Activated CD4-positive, alpha-beta T cell treated with anti-CD3 and anti-CD28 coated beads for 1 hour (primary cell): Measurements from ENCODE around the gene NLRP14.

Experiments used
- DNase-seq: peaks from one replicate; pipeline ENCODE4 v3.0.0-alpha.2; 2020

Gene NLRP14

DNA sequence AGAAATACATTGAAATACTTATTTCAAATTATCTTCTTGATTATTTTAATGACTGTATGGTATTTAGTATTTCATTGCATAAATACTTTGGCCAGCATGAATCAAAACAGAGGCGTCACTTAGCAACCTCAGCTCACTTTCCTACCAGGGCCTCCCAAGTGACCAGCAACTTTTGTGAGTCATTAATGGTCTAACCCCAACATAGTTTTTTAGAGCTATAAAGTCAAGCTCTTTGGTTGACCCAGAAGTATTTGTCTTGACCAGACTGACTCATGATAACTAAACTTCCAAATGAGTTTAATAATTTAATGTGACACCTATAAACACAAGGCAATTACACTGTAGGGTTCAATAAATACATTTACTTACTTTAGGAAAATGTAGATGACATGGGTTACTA is 40.6 kb downstream of the NLRP14 start:
- no peak for DNase-seq

DNA sequence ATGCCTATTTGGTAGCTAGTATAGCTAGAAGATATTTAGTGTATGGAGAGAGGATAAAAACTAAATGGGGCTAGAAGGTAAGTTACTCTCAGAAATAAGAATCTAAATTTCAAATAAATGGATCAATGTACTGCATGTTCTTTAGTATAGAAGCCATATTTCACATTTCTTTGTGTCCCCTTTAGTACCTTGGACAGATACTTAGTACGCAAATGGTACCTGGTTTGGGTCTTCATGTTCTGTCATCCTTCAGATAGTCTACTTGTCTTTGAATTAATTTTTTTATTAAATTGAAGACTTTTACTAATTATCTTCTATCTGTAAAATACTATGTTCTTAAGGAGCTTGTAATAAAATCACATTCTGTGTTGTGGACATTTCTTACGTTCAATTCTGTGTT is 42.3 kb downstream of the NLRP14 start:
- DNase-seq, result no peak

DNA sequence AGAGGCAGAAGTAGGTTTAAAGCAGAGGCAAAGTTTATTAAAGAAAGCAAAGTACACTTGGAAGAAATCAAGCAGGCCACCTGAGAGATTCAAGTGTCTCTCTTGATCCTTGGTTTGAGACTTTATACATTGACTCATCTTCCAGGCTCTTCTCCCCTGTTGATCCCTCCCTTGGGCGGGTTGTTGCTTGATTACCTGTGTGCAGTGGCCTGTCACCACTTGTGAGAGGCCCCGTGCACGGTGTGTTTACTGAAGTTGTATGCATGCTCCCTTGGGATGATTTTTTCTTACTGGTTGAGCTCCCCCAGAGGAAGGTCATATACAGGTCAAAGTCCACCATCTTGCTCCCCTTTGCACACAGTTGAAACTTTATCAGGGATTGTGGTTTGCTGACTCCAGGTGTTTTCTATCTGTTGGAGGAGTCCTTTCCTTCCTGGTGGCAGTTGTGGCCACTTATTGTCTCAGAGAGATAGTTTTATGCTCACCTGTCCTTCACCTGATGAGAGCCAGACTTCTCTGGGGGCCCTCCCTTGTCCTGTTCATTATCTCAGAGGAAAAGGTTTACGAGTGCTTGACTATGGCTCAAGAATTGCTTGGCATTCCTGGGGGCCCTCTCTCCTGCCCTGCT is 52.2 kb downstream of the NLRP14 start:
- no peak for DNase-seq

DNA sequence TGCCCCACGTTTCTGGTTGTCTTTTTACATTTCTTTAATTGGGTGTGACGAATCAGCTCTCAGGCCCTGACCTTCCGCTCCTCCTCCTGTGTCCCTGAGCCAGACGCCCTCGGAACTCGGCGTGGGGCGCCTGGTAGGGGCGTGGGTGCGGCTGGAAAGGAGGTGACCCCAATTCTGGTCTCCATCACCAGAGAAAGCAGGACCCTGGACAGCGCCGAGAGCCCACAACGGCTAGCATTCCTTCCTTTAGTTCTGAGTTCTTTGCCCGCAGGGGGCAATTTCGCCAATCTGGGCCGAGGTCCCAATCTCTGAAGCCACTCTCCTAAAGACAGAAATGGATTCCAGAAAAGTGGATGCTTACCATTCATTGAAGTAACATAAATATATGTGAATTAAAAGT is 56.8 kb downstream of the NLRP14 start:
- DNase-seq, result no peak

DNA sequence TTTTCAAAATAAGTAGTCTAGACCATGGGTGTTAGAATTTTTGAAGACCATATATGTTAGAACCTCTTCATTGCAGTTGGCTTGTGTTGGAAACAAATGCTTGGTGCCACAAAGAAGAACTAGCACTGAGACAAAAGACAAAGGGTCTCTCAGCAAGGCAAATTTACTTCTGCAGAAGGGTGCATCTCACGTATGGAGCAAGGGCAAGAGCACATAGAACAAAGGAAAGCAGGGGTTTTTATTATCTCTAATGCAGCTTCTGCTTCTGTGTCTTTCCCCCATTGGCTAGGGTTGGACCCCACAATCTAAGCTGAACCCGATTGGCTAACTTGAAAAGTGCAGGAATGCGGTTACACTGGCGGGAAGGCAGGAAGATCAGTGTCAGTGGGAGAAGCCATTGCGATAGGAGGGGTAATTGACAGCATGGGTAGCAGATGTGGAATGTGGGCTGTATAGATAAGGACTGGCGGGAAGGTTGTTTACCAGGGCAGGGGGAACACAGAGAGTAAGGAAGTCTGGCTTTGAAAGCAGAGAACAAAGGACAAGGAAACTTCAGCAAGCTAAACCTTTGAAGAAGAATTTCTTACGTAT is 59.4 kb downstream of the NLRP14 start:
- DNase-seq, result no peak

DNA sequence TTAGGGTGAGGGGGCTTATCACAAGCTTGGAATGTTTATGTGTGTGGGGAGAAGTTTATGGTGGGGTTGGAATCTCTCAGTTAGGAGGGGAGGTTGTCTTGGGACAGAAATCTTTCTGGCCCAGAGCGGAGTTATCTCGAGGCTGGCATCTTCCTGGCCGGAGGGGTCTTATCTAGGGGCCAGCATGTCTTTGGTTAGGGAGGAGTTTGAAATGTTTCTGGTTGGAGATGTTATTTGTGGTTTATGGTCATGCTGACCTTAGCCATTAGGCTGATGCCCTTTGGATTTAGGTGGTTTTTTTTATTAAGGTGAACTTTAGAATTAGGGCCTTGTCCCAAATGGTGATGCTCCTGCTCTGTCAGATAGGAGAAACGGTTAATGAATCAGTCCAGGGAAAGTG is 60.6 kb downstream of the NLRP14 start:
- no peak for DNase-seq

DNA sequence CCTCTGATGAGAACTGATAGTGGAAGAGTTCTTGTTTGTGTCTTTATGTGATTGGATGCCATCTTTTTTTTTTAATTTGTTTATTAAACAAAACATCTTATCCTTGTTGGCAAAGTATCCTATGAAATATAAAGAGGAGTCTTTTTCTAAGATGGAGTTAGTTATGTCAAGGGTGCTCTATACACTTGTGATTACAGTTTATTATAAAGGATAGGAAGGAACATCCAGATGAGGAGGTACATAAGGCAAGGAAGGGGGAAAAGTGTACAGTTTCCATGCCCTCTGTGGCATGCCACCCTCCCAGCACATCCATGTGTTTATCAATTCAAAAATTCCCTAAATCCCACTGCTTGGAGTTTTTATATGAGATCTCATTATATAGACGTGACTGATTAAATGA is 61.2 kb downstream of the NLRP14 start:
- no peak for DNase-seq

DNA sequence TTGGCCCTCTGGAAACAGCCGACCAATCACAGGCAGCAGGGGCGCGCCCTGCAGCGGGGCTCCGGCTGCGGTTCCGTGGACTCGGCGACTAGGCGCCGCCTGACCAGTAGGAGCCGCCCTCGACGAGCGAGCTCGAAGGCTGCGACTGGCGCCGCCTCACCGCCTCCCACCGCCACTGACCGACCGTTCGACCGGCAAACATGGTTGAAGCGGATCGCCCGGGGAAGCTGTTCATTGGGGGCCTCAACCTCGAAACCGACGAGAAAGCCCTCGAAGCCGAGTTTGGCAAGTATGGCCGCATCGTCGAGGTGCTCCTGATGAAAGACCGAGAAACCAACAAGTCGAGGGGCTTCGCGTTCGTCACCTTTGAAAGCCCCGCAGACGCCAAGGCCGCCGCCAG is 68.6 kb downstream of the NLRP14 start, which contains the start of gene RBMXL2:
Gene RBMXL2, plus strand, starts transcription at position 78 of the 400 bp plus-strand sequence. Its CDS starts 123 bp downstream, at position 201.
- DNase-seq, result no peak

DNA sequence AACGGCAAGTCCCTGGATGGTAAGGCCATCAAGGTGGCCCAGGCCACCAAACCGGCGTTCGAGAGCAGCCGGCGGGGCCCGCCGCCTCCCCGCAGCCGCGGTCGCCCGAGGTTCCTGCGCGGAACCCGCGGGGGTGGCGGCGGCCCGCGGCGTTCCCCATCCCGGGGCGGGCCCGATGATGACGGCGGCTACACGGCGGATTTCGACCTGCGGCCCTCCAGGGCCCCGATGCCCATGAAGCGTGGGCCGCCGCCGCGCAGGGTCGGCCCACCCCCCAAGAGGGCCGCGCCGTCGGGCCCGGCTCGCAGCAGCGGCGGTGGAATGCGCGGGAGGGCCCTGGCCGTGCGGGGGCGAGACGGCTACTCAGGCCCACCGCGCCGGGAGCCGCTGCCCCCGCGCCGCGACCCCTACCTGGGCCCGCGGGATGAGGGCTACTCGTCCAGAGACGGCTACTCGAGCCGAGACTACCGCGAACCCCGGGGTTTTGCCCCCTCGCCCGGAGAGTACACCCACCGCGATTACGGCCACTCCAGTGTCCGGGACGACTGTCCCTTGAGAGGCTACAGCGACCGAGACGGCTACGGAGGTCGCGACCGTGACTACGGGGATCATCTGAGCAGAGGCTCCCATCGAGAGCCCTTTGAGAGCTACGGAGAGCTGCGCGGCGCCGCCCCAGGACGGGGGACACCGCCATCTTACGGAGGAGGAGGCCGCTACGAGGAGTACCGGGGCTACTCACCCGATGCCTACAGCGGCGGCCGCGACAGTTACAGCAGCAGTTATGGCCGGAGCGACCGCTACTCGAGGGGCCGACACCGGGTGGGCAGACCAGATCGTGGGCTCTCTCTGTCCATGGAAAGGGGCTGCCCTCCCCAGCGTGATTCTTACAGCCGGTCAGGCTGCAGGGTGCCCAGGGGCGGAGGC is 69.3 kb downstream of the NLRP14 start:
- DNase-seq, result no peak

DNA sequence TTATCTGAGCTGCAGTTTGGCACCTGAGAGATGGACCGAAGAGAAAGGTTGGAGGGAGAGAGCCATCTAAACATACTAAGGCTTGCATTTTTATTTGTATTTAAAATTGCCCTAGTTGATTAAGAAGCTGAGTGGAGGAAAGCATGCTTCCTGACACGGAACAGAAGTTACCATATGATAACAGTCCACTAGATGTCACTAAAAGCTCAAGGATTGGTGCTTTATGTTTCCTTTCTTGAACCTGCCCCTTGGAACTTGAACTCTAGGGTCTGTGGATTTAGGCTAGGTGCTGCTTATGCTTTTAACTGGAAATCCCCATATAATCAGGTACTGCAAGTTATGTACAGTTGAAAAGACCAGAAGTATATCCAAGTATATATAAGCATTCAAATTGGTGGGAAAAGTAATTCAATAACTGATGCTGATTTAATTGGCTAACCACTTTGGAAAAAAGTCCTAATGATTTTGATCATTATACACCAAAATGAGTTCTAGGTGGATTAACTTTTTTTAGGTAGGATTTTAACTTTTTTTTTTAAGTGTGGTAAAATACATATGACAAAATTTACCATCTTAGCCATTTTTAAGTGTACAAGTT is 78.1 kb downstream of the NLRP14 start:
- no peak for DNase-seq

DNA sequence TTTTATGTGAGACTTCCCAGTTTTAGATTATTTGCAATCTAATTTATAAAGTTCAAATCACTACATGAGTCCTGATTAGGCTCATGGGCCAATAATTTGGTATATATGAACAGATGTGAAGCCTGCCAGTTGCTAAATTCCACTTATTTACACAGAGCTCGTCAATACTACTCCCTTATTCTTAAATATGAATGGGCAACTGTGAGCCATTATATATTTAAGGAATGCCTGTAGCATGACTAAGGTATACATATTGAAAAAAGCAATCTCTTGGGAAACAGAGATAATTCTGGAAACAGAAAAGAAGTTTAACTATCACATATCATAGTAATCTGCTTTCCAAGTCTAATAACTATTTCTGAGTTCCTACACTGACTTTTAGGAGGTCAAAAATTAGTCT is 95.5 kb downstream of the NLRP14 start:
- DNase-seq, result no peak

DNA sequence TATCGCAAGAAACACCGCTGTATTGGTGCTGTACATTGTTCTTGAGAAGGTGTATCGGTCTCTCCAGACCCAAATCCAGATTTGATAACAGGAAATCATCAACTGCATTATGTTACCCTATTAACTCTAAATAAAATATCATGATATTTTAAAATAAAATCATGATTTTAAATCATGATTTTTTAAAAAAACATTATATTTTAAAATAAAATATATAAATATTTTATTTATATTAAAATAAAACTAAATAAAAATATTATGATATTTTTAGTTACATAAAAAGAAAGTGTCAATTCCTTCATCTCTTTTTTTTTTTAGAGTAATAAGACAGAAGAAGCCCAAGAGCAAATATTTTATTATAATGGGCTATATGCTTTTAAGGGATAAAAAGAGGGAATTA is 96.1 kb downstream of the NLRP14 start:
- no peak for DNase-seq
